SW480 (cell line): ENCODE results near the gene EFHD1.

Experiments used
- DNase-seq: peaks from one replicate; pipeline ENCODE4 v3.0.0-alpha.2; 2016; ENCODE audit warnings: low spot score

The EFHD1 gene, protein sequence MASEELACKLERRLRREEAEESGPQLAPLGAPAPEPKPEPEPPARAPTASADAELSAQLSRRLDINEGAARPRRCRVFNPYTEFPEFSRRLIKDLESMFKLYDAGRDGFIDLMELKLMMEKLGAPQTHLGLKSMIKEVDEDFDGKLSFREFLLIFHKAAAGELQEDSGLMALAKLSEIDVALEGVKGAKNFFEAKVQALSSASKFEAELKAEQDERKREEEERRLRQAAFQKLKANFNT

DNA sequence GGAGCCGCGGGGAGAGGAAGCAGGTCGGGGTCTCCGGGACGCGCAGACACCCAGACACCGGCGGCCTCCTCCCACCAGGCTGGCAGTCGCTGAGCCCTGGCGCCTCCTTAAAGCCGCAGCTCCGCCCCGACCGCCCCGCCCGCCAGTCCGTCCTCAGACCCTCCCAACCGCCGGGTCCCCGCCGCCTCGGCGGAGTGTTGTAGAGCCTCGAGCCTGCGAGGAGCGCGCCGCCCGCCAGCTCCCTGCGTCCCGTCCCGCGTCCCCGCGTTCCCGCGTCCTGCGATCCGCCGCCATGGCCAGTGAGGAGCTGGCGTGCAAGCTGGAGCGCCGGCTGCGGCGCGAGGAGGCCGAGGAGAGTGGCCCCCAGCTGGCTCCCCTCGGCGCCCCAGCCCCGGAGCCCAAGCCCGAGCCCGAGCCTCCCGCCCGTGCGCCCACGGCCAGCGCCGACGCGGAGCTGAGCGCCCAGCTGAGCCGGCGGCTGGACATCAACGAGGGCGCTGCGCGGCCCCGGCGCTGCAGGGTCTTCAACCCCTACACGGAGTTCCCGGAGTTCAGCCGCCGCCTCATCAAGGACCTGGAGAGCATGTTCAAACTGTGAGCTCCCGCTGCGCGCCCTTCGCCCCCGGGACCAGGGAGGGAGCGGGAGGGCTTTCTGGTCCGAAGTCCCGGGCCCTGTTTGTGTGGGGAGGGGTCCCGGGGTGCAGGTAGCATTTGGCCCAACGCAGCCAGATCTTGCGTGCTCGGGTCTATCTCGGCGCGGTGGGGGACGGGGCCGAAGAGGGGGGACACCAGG lies at the start of gene EFHD1:
EFHD1 (plus strand) TSS at position 192 of the 793 bp plus-strand sequence; CDS start at position 293, 101 bp downstream.
- peak; percentile 38 for DNase-seq

DNA sequence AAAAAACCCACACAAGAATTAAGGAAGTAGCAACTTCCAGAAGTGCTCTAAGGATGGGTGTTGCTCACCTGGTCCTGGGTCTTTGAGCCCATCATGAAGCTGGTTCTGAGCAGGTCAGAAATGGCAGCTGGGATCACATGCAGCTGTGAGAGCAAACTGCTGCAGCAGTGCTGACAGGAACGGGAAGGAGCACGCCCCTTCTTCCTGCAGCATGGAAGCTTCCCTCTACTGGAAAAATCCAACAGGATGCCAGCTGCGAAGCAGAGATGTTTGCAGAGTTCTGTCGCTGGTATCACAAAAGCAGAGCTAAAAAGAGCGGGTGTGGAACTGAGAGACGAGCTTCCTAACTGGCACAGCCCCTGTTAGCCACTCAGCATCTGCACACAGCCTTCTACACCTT lies 49.2 kb upstream of the EFHD1 start:
- no peak for DNase-seq

DNA sequence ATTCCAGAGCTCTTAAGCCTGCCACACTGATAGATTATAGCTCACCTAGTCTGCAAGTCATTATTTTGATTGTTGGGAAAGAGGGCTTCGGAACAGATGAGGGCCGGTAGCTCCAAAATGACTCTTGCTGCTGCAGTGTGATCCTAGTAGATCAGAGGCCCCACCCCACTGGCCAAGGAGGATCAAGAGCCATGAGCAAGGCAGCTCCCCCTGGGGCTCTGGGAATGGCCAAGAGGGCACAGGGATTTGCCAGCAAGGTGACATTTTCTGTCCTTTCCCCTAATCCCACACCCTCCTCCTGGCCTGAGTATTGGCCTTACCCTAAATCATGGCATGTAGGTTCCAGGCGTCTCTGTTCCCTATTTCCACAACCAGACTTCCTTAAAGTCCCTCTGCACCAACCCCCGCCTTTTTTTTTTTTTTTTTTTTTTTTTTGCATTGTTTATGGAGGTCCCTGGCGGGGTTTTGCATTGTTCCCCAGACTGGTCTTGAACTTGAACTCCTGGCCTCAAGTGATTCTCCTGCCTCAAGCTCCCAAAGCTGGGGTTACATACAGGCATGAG lies 46.4 kb upstream of the EFHD1 start:
- DNase-seq, result no peak

DNA sequence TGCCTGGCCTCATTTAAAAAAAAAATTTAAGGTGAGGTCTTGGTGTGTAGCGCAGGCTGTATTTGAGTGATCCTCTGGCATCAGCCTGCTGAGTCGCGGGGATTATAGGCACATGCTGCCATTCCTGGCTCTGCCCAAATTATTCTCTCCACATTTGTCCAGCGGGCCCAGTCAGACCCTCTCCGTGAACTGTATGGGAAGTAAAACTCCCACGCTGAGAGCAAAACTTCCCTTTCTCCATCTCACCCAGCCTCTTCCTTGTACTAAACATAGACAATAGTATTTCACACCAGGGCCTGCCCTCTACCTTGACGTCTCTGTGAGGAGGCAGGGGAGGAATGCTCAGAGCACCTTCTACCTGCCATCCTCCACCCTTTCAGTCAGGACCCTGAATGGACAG lies 45.9 kb upstream of the EFHD1 start:
- no peak for DNase-seq

DNA sequence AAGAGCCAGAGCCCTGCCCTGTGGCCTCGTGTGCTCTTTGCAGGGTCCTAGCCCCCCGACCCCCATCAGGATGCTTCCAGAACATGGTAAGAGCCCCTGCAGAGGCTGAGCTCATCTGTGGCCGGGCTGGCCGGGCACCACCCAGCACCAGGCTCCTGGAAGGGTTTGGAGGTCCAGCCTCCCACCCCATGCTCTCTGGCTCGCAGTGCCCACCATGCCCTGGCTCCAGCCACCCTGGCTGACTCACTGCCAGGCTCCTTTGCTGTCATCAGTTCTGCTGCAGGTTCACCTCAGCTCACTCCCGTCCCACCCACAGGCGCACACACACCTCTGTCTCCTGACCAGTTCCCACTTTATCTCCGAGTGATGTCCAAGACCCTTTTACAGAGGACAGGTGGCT lies 45.4 kb upstream of the EFHD1 start:
- DNase-seq, result no peak

DNA sequence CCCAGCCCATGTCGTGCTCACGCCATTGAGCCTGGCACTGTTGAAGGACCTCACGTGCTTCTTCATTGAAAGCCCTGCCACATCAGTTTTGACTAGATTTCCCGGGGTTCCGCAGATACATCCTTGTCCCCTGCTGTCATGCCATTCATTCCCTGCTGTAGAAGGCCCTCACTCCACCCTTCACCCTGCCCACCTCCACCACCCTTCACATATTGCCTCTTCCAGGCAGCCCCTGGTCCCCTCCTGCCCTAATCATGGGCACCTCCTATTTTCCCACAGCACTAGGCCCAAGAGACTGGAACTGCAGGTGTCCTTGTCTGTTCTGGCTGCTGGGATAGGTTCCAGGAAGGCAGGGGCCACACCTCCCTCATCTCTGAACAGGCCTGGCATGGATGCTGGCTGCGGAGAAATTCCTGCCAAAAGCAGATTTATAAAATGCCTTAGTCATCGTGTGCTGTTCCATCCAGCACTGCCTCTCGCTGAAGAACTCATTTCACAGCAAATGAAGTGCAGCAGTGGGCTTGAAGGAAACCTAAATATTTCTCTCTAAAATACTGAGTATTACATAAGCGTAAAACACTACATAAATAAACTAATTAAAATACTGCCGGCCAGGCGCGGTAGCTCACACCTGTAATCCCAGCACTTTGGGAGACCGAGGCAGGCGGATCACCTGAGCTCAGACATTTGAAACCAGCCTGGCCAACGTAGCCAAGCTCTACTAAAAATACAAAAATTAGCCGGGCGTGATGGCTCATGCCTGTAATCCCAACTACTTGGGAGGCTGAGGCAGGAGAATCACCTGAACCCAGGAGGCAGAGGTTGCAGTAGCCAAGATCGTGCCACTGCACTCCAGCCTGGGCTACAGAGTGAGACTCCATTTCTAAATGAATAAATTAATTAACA lies 44.5 kb upstream of the EFHD1 start:
- no peak for DNase-seq

DNA sequence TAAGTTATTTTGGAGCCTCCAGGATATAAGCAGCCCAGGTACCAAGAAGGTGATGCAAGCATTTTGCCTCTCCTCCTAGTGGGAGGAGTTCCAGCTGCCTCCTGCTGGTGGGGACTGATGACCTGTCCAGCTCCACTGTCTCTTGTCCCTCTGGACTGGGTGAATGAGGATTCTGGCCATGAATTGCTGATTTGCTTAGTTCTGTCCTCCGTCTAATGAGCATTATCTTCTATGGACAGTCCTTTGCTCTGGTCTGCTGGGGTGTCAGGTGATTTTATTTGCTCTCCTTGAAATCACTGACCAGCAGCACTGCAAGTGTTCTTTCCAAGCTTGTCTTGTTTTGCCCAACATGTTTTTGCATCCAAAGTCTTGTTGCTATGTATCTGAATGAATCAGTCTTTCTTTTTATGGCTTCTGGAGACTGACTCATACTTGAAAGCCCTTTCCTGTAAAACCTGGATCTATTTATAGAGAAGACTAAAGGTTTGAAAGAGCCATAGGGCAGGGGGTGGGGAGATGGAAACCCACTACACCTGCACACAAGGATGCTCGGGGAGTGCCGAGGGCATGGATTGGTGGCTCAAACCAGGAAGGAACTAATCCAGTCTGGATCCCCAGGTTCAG lies 40.5 kb upstream of the EFHD1 start:
- DNase-seq, result peak; percentile 93

DNA sequence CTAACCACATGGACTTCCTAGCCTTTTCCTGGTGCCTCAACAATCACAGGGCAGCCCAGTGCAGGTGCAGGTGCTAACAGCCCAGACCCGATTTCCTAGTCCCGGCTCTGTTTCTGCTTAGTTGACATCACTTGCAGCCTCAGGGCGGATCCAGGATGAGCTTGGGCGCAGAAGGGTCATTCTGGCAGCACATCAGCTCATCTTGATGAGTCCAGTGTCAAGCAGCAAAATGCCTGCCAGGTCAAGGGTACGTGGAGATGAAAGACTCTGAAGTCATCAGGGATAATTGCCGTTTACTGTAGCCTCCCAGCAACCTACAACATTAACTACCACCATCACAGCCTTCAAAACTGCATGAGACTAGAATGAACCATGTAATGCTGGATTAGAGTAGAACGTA lies 39.4 kb upstream of the EFHD1 start:
- DNase-seq, result no peak

DNA sequence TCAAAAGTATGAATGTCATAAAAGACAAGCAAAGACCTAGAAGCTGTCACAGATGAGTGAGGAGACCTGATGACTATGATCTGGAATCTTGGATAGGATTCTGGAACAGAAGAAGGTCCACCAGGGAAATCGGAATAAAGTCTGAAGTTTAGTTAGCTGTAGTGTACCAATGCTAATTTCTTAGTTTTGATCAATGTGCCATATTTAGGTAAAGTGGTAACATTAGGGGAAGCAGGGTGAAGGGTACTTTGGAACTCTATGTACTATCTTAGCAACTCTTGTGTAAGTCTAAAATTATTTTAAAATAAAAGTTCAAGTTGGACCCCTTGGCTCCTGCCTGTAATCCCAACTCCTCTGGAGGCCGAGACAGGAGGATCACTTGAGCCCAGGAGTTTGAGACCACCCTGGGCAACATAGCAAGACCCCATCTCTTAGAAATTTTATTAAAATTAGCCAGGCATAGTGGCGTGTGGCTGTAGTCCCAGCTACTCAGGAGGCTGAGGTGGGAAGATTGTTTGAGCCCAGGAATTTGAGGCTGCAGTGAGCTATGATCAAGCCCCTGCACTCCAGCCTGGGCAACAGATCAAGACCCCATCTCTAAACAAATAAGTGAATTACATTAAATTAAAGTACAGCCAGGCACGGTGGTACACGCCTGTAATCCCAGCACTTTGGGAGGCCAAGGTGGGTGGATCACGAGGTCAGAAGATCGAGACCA lies 35.9 kb upstream of the EFHD1 start:
- no peak for DNase-seq

DNA sequence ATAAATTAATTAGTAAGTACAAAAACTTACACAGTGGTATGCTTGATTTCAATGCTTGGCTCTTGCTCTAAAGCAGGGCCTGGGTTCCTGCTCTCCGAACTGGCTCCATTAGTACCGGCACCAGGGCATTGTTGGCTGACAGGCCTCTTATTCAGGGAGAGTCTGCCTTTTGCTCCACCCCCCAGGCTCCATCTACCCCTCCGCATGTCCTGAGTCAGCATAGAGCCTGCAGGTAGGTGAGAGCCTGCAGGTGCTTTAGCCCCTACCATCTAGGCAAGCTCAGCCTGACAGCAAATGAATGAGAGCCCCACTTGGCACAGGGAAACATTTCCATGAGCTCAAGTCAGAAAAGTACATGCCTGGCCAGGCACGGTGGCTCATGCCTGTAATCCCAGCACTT lies 35.1 kb upstream of the EFHD1 start:
- DNase-seq, result no peak

DNA sequence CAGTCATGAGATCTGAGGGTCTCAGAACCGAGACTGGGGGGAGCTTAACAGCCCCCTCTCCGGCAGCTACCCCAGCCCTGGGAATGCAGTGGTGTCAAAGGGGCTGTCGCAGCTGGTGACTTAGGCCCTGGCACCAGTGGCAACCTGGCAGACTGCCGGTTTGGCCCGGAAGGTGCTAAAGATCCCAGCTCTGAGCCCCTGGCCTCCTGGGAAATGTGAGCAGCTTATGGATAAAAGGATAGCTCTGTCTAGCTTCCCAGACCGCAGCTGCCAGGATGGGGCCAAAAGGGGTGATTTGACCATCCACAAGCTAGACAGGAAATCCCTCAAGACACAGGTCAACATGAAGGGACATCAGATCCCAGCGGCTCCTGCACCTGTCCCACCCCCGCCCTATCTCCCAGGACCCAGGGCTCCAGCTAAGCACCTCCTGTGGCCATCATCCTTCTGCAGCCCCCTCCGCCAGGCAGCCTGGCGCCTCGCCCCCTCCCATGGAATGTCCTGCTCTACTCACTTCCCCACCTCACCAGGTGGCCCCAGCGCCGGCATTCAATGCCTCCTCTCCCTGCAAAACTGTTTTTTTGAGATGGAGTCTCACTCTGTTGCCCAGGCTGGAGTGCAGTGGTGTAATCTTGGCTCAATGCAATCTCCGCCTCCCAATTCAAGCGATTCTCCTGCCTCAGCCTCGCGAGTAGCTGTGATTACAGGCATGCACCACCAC lies 33.2 kb upstream of the EFHD1 start:
- DNase-seq, result no peak

DNA sequence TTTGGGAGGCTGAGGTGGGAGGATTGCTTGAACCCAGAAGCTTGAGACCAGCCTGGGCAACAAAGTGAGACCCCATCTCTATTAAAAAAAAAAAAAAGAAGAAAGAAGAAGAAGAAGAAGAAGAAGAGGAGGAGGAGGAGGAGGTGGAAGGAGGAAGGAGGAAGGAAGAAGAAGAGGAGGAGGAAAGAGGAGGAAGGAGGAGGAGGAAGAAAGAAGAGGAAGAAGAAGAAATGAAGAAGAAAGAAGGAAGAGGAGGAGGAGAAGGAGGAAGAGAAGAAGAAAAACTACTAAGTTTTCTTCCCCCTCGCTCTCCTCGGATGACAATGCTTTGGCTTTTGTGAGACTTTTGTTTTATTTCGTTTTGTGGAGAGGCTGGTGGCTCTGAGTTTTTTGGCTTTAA lies 30.1 kb upstream of the EFHD1 start:
- no peak for DNase-seq

DNA sequence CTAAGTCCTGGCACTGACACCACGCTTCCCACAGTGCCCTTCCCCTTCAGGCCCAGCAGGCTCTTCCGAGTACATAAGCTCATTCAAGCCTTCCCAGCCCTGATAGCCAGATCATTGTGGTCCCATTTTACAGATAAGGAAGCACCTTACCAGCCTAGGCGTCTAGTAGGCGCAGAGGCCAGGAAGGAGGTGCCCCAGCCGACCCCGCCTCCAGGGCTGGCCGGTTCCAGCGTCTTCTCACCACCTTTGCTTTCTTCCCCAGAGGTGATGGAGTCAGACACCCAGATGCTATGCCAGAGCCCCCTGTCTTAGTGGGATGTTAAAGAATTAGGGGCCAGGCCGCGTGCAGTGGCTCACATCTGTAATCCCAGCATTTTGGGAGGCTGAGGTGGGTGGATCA lies 28.9 kb upstream of the EFHD1 start:
- no peak for DNase-seq

DNA sequence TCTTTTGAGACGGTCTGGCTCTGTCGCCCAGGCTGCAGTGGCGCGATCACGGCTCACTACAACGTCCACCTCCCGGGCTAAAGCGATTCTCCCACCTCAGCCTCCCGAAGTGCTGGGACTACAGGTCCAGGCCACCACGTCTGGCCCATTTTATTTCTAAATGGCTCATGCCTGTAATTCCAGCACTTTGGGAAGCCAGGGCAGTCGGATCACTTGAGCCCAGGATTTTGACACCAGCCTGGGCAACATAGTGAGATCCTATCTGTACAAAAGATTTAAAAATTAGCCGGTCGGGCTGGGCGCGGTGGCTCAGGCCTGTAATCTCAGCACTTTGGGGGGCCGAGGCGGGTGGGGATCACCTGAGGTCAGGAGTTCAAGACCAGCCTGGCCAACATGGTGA lies 26.4 kb upstream of the EFHD1 start:
- no peak for DNase-seq

DNA sequence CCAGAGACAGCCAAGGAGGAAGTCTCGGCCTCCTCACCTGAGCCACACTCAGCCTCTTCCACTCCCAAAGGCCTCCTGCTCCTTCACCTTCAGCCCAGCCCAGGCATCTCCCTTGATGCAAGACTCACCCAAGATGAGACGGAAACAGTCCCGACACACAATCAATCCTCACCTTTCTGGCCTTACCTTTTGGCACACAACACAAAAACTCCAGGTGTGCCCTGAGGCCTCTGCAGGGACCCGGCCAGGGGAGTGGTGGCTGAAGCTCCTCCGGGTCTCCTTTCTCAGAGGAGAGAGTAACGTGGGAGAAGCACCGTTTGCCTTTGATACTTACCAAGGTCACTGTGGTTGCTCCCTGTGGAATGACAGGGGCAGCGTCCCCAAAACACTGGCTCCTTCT lies 23.8 kb upstream of the EFHD1 start:
- no peak for DNase-seq

DNA sequence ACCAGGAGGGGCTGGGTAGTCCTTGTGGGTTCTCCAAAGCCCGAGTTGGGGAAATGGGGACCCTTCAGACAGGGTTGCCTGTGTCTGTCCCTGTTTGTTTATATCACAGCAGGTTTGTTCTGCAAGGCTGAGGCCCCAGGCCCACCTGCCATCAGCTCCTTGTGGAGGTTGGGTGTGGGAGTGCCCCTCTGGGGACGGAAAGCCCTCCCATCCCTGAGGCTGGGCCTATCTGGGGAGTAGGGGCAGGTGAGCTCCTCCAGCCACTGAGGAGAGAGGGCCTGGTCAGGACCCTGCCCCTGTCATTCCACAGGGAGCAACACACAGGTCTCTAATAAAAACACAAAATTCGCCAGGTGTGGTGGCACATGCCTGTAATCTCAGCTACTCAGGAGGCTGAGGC lies 23.3 kb upstream of the EFHD1 start:
- DNase-seq, result no peak

DNA sequence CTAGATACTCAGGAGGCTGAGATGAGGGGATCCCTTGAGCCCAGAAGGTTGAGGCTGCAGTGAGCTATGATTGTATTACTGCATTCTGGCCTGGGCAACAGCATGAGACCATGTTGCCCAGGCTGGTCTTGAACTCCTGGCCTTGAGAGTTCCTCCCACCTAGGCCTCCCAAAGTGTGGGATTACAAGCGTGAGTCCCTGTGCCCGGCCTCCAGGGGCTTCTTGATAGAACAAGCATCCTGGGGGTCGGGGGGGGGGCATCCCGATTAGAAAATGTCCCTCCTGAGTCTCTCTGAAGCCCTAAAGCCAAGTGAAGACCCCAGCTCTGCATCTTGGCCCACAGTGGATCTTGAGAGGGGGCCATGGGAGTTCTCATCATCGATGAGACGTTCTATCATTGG lies 22.3 kb upstream of the EFHD1 start:
- no peak for DNase-seq

DNA sequence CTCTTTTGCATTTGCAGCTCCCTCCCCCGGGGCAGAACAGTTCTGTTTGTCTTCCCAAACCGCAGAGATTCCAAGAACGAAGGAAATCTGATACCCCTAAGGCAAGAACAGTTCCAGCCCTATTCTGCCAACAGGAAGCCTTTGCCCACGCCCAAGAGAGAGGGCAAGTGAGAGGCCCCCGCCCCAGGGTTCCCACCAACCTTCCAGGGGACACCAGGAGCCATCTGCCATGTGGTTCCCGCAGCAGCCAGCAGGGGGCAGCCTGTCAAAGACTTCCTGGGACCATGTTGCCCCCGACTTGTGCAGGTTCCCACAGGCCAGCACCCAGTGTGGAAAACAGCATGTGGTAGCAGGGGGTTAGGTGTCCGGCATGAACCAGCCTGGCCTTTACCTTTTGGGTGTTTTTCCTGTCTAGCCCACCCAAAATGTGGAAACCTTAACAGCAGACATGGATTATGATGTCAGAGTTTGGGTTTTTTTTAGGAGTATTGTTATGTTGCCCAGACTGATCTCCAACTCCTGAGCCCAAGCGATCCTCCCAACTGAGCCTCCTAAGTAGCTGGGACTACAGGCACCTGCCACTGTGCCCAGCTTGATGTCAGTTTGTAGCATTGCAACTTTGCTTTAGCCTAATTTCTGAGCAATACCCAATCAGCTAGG lies 21.7 kb upstream of the EFHD1 start:
- peak; percentile 20 for DNase-seq

DNA sequence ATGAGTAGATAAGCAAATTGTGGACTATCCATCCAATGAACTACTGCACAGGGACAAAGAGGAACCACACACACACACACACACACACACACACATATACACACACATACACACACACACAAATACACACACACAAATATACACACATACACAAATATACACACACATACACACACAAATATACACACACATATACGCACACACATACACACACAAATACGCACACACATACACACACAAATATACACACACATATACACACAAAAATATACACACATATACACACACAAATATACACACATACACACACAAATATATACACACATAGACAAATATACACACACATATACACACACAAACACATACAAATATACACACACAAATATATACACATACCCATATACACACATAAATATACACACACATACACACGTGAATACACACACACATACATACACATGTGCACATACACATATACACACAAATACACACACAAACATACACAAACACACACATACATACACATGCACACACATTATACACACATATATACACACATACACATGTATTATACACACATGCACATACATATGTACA lies 19.8 kb upstream of the EFHD1 start:
- no peak for DNase-seq

DNA sequence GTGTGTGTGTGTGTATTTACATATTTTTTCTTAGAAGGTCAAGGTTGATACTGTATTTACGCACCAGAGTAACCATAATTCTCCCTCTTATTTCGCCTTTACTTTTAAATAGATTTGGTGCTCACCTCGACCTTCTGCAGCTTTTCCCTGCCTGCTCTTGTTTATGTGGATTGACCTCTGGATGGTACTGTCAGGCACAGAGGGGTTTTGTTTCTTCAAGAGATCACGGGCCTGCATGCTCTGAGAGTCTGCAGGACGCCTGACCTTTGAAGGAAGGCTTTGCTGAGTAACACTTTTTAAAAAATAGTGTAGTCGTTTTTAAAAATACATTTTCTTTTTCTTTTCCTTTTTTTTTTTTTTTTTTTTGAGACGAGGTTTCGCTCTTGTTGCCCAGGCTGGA lies 18.1 kb upstream of the EFHD1 start:
- DNase-seq, result no peak
